Measurements from ENCODE around the gene RABGAP1. TPM values are rescaled to one million over a fixed set of nuclear protein-coding genes. Genes with fewer than 3 reads are reported as not detected.

RABGAP1 gene
- total RNA-seq, 2 donors from 2014 or later: 26.3 to 30.8 TPM

DNA sequence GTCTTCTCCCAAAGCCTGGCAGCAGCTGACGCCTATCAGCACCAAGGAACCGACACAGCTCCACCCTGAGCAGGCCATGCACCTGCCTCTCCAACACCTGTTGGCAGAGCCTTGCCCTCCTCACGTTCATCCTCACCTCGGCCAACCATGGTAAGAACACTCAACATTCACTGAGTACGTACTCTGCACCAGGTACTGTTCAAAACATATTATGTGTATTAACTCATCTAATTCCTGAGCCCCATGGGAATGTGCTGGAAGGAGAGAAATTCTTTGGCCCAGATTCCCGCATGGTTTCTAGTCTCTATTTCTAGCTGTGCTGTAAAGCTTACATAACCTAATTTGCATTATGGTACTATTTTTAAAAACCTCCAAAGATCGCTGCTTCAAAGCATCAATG is 178.7 kb downstream of the RABGAP1 start:
- DNase-seq (ENCODE audit: low spot score): no peak
- no peaks in the 10 kb centered on the region for H3K27me3 ChIP-seq
- no peaks in the 10 kb centered on the region for H3K36me3 ChIP-seq
- no peak overlapping the region for H3K27ac ChIP-seq
- H3K4me1 ChIP-seq: peaks cover 0 to 23% of the 10 kb centered on the region in 2 donors
- H3K4me3 ChIP-seq: no peak overlapping the region
- no peaks in the 10 kb centered on the region for H3K9me3 ChIP-seq
- TF ChIP-seq, protein P1, sequence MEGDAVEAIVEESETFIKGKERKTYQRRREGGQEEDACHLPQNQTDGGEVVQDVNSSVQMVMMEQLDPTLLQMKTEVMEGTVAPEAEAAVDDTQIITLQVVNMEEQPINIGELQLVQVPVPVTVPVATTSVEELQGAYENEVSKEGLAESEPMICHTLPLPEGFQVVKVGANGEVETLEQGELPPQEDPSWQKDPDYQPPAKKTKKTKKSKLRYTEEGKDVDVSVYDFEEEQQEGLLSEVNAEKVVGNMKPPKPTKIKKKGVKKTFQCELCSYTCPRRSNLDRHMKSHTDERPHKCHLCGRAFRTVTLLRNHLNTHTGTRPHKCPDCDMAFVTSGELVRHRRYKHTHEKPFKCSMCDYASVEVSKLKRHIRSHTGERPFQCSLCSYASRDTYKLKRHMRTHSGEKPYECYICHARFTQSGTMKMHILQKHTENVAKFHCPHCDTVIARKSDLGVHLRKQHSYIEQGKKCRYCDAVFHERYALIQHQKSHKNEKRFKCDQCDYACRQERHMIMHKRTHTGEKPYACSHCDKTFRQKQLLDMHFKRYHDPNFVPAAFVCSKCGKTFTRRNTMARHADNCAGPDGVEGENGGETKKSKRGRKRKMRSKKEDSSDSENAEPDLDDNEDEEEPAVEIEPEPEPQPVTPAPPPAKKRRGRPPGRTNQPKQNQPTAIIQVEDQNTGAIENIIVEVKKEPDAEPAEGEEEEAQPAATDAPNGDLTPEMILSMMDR (IDR thresholded peaks at IDR 0.05): no peak

DNA sequence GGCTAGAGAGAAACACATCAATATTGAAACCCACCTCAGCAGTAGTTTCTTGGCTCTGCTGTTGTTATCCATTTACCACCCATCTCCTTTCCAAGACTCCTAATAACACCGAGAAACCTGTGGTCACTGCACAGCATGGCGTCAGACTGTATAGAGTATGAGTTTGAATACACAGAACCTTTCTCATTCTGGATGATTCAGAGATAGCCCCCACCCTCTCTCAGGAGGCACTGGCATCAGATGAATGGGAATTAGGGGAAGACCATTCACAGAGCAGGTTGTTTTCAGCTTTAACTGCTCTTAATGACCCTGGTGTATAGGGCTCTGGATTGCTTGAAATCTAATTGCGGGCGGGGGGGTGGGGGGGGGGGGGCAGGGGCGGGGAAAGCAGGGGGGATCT is 179.3 kb downstream of the RABGAP1 start:
- Histone ChIP-seq H3K27ac (no peak overlapping the region), H3K9me3 (no peaks in the 10 kb centered on the region), H3K4me1 (peaks cover 0 to 23% of the 10 kb centered on the region in 2 donors), H3K36me3 (no peaks in the 10 kb centered on the region), H3K4me3 (no peak overlapping the region), H3K27me3 (no peaks in the 10 kb centered on the region)
- no peak for DNase-seq (ENCODE audit: low spot score)
- TF ChIP-seq, protein P1 (IDR thresholded peaks at IDR 0.05): no peak

DNA sequence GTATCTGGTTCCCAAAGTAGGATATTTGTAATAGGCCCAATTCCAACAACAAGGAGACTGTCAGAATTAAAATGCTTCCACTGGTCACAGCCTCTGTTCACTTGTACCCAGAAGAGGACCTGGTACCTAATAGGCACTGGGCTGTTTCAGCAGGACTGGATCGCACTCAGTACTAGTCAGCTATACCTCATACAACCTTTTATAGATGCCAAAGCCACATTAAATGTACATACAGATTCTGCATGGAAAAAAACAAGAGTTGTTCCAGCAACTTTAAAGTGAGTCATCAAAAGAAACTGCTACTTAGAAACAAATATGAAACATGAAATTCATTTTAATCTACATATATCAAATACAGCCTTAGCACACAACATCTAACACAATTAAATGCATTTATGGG is 180.1 kb downstream of the RABGAP1 start:
- H3K27me3 ChIP-seq: no peaks in the 10 kb centered on the region
- H3K4me3 ChIP-seq: no peak overlapping the region
- DNase-seq (ENCODE audit: low spot score): no peak
- TF ChIP-seq, protein P1 (IDR thresholded peaks at IDR 0.05): no peak
- no peak overlapping the region for H3K27ac ChIP-seq
- no peaks in the 10 kb centered on the region for H3K36me3 ChIP-seq
- H3K9me3 ChIP-seq: no peaks in the 10 kb centered on the region
- peaks cover 0 to 23% of the 10 kb centered on the region in 2 donors for H3K4me1 ChIP-seq

DNA sequence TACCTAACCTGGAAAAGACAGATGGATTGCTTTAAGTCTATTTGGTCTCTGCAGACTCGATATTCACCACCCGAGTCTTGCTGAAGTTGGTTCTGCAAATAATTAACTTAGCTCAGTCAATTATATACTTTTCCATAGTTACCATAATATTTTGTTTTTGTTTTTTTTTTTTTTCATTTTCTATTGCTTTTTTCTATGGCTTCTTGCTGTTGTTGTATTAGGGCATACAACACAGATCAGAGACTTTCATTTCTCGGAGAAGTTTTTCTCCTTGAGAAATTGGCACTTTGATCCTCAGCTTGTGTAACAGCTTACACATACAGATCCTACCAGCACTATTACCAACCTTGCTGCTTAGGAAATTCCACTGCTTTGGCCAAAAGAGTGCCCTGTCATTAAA is 180.6 kb downstream of the RABGAP1 start:
- no peaks in the 10 kb centered on the region for H3K9me3 ChIP-seq
- TF ChIP-seq, protein P1 (IDR thresholded peaks at IDR 0.05): no peak
- no peak overlapping the region for H3K27ac ChIP-seq
- DNase-seq (ENCODE audit: low spot score): no peak
- peaks cover 0 to 23% of the 10 kb centered on the region in 2 donors for H3K4me1 ChIP-seq
- no peaks in the 10 kb centered on the region for H3K36me3 ChIP-seq
- no peaks in the 10 kb centered on the region for H3K27me3 ChIP-seq
- no peak overlapping the region for H3K4me3 ChIP-seq

DNA sequence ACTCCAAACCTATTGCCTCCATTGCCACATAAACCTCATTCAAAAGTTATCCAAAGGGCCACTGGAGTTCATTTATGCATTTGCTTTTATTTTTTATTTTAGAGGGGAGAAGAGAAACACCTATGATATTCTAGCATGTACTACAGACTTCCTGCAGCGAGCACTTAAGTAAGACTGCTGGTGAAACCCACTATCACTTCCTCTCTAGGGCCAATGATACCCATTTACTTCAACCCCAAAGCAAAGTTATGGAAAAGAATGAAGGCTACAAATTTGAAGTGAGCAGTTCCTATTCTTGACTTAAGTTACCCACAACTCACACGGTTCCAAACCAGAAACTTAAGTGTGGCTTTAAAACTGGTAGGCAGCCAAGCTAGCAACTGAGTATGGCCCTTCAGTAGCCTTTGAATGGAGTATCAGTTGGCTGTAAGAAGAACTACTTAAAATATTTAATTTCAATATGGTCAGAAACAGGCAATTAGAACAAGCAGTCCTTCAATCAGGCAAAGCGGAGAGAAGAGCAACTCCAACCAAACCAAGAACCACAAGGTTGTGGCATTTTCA is 186.8 kb downstream of the RABGAP1 start:
- H3K4me1 ChIP-seq: no peaks in the 10 kb centered on the region
- no peak for DNase-seq (ENCODE audit: low spot score)
- no peaks in the 10 kb centered on the region for H3K36me3 ChIP-seq
- H3K9me3 ChIP-seq: no peaks in the 10 kb centered on the region
- TF ChIP-seq, protein P1 (IDR thresholded peaks at IDR 0.05): no peak
- H3K27ac ChIP-seq: no peak overlapping the region
- H3K4me3 ChIP-seq: no peak overlapping the region
- H3K27me3 ChIP-seq: no peaks in the 10 kb centered on the region

DNA sequence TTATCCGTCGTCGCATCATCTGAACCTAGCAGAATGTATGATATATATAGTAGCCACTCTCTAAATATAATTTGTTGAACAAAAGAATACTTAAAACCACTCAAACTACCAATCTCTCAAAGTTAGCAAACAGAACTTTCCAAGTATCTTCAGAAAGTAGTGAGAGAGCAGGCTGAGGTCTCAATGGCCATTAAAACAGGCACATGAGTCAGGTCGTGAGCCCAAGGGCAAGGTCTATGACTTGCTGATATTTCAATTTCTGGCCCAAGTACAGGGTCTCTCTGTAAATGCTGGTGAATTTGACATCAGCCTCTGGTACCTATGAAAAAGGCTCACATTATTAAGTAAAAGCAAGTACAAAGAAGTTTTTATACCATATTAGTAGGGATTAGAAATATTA is 187.8 kb downstream of the RABGAP1 start:
- DNase-seq (ENCODE audit: low spot score): no peak
- Histone ChIP-seq H3K36me3 (no peaks in the 10 kb centered on the region), H3K27ac (no peak overlapping the region), H3K4me1 (no peaks in the 10 kb centered on the region), H3K4me3 (no peak overlapping the region), H3K27me3 (no peaks in the 10 kb centered on the region), H3K9me3 (no peaks in the 10 kb centered on the region)
- TF ChIP-seq, protein P1 (IDR thresholded peaks at IDR 0.05): no peak

Measured in right atrium auricular region (tissue), 2 donors.